HCT116 (cell line): Measurements from ENCODE around the gene SBF2. TPM values are rescaled to one million over a fixed set of nuclear protein-coding genes. Genes with fewer than 3 reads are reported as not detected.

Experiments
- ATAC-seq: fragments of 200-7000 bp; cut with Tn5 transposase; 2 replicates; pipeline ENCODE4 v1.9.1; 2020; ENCODE audit warnings: mild to moderate bottlenecking, moderate library complexity
- BruUV-seq: library from RNA; stranded (reverse); fragments of 400-500 nt; replicated peaks from 2 replicates; lab custom pipeline; 2021; lab: Mats Ljungman, UMichigan
- CTCF ChIA-PET: fragments of 300-600 bp; sonication (Branson Sonifier 250); formaldehyde crosslinking; loops from one replicate; lab custom pipeline; 2021; ENCODE audit warnings: antibody characterized with exemption; lab: Charles Lee
- POLR2A ChIA-PET: fragments of 300-600, 350-600 bp; sonication (Branson Sonifier 250); formaldehyde crosslinking; loops from one replicate; lab custom pipeline; 2021; ENCODE audit warnings: antibody characterized with exemption; lab: Charles Lee
- RAD21 ChIA-PET, 2 experiments: fragments of 300-600 bp; sonication (Branson Sonifier 250); formaldehyde crosslinking; loops; one replicate each; lab custom pipeline; 2023; ENCODE audit warnings: low total read pairs in 2 of 2; ENCODE audit not compliant: uncharacterized antibody in 2 of 2, unreplicated experiment in 2 of 2, low non-redundant PET in 1 of 2; lab: Charles Lee
- DNase-seq: peaks from one replicate; pipeline ENCODE4 v3.0.0-alpha.2; 2010; ENCODE audit warnings: low read depth, low spot score
- H2AFZ ChIP-seq: fragments of 200-600 bp; shearing (Covaris generic), sonication (generic); 2 replicates; pipeline ENCODE4 v1.6.1; 2017; ENCODE audit warnings: low read depth, mixed run types, mixed read lengths, antibody characterized with exemption, low read length; ENCODE audit not compliant: poor library complexity, severe bottlenecking
- H3K27ac ChIP-seq: 2 replicates; pipeline ENCODE4 v1.5.1; 2012; ENCODE audit warnings: low read depth, low read length
- H3K27me3 ChIP-seq: fragments of 200-600 bp; sonication (generic); 2 replicates; pipeline ENCODE4 v1.6.1; 2016; ENCODE audit warnings: mixed run types, low read length, mixed read lengths; ENCODE audit not compliant: insufficient read depth
- H3K36me3 ChIP-seq, 2 experiments: fragments of 200-500 bp in 1 of 2; fragments of 200-600 bp in 1 of 2; sonication (Bioruptor generic) in 1 of 2; sonication (generic) in 1 of 2; 2 replicates each; pipeline versions ENCODE4 v1.5.1 to v1.6.1; 2014 to 2016; ENCODE audit warnings: low read length in 2 of 2, inconsistent platforms in 1 of 2, mixed read lengths in 1 of 2, mixed run types in 1 of 2; ENCODE audit not compliant: insufficient read depth in 2 of 2, control insufficient read depth in 1 of 2
- H3K4me1 ChIP-seq, 2 experiments: fragments of 200-600 bp in 1 of 2; sonication (generic) in 1 of 2; 2 replicates each; pipeline versions ENCODE4 v1.5.1 to v1.6.1; 2012 to 2017; ENCODE audit warnings: low read length in 2 of 2, inconsistent platforms in 1 of 2, mild to moderate bottlenecking in 1 of 2, mixed read lengths in 1 of 2, mixed run types in 1 of 2, moderate library complexity in 1 of 2; ENCODE audit not compliant: insufficient read depth in 2 of 2, control insufficient read depth in 1 of 2
- H3K4me2 ChIP-seq: fragments of 200-600 bp; sonication (generic); 2 replicates; pipeline ENCODE4 v1.6.1; 2017; ENCODE audit warnings: mixed run types, low read length, mixed read lengths
- H3K4me3 ChIP-seq, 2 experiments: fragments of 200-600 bp in 1 of 2; sonication (generic) in 1 of 2; replicated peaks in 1 of 2; 2 replicates each; pipeline ENCODE4 v1.5.1; 2011 to 2016; ENCODE audit warnings: low read length in 2 of 2, control low read depth in 1 of 2, low read depth in 1 of 2, mild to moderate bottlenecking in 1 of 2, mixed read lengths in 1 of 2, mixed run types in 1 of 2
- H3K79me2 ChIP-seq: fragments of 200-600 bp; sonication (generic); 2 replicates; pipeline ENCODE4 v1.6.1; 2017; ENCODE audit warnings: mild to moderate bottlenecking, mixed run types, low read length, moderate library complexity, mixed read lengths; ENCODE audit not compliant: insufficient read depth
- H3K9ac ChIP-seq: fragments of 200-600 bp; sonication (generic); 2 replicates; pipeline ENCODE4 v1.6.1; 2016; ENCODE audit warnings: low read length, mixed read lengths
- H3K9me2 ChIP-seq: fragments of 200-600 bp; sonication (generic), shearing (Covaris generic); 2 replicates; pipeline ENCODE4 v1.6.1; 2017; ENCODE audit warnings: mixed run types, mild to moderate bottlenecking, moderate library complexity; ENCODE audit not compliant: insufficient read depth
- H3K9me3 ChIP-seq, 2 experiments: fragments of 200-500 bp in 1 of 2; fragments of 200-600 bp in 1 of 2; sonication (Bioruptor generic) in 1 of 2; sonication (generic) in 1 of 2; 2 replicates each; pipeline ENCODE4 v1.6.1; 2014 to 2017; ENCODE audit warnings: low read length in 2 of 2, mixed read lengths in 2 of 2, inconsistent platforms in 1 of 2, low read depth in 1 of 2, mild to moderate bottlenecking in 1 of 2, mixed run types in 1 of 2, moderate library complexity in 1 of 2; ENCODE audit not compliant: control insufficient read depth in 1 of 2, insufficient read depth in 1 of 2
- H4K20me1 ChIP-seq: fragments of 200-600 bp; sonication (generic), shearing (Covaris generic); 2 replicates; pipeline ENCODE4 v1.6.1; 2017; ENCODE audit warnings: mixed run types, mild to moderate bottlenecking, moderate library complexity; ENCODE audit not compliant: insufficient read depth
- ELF1 ChIP-seq: IDR thresholded peaks from 2 replicates; pipeline ENCODE4 v1.6.1; 2012; ENCODE audit warnings: low read depth, borderline replicate concordance
- EZH2phosphoT487 ChIP-seq: fragments of 200-600 bp; IDR thresholded peaks from 2 replicates; pipeline ENCODE4 v1.6.1; 2018; ENCODE audit warnings: antibody characterized with exemption, borderline replicate concordance
- FOSL1 ChIP-seq: IDR thresholded peaks from 2 replicates; pipeline ENCODE4 v1.6.1; 2012; ENCODE audit warnings: low read depth
- JUND ChIP-seq: IDR thresholded peaks from 2 replicates; pipeline ENCODE4 v1.6.1; 2012
- POLR2A ChIP-seq: IDR thresholded peaks from 2 replicates; pipeline ENCODE4 v1.7.0; 2011; ENCODE audit warnings: borderline replicate concordance; ENCODE audit not compliant: insufficient read depth, insufficient read length; ENCODE audit errors: extremely low read depth
- POLR2AphosphoS5 ChIP-seq: IDR thresholded peaks from 2 replicates; pipeline ENCODE4 v1.6.1; 2011; ENCODE audit warnings: mild to moderate bottlenecking, low read depth, low read length, moderate library complexity
- SP1 ChIP-seq: IDR thresholded peaks from 2 replicates; pipeline ENCODE4 v1.6.1; 2012; ENCODE audit warnings: low read depth
- SRF ChIP-seq: IDR thresholded peaks from 2 replicates; pipeline ENCODE4 v1.6.1; 2012; ENCODE audit warnings: low read depth
- YY1 ChIP-seq: IDR thresholded peaks from 2 replicates; pipeline ENCODE4 v1.6.1; 2011; ENCODE audit warnings: low read length, low read depth, moderate library complexity, mild to moderate bottlenecking; ENCODE audit not compliant: insufficient replicate concordance; ENCODE audit errors: extremely low read depth
- ZNF274 ChIP-seq: fragments of 200-500 bp; sonication (Bioruptor generic); IDR thresholded peaks from 2 replicates; pipeline ENCODE4 v1.6.1; 2014; ENCODE audit warnings: mild to moderate bottlenecking, low read depth, low read length, inconsistent platforms
- intact Hi-C: fragments of 100-400 bp; cut with micrococcal nuclease; formaldehyde crosslinking; loops from 2 replicates; pipeline ENCODE4 v1.10.0; 2022
- total RNA-seq: library from RNA; stranded (reverse); gene quantifications from one replicate; pipeline ENCODE4 v1.2.1, GENCODE V29; 2021; ENCODE audit not compliant: unreplicated experiment
- TF ChIP-seq, protein P1 (sequence below): IDR thresholded peaks from 2 replicates; pipeline ENCODE4 v1.6.1; 2012
- TF ChIP-seq, protein P2 (sequence below): IDR thresholded peaks from 2 replicates; pipeline ENCODE4 v1.6.1; 2012
- TF ChIP-seq, protein P3 (sequence below): IDR thresholded peaks from 2 replicates; pipeline ENCODE4 v1.6.1; 2012; ENCODE audit warnings: low read depth

Gene SBF2
- total RNA-seq, 1 experiment from 2014 or later, result 35.0 TPM

DNA sequence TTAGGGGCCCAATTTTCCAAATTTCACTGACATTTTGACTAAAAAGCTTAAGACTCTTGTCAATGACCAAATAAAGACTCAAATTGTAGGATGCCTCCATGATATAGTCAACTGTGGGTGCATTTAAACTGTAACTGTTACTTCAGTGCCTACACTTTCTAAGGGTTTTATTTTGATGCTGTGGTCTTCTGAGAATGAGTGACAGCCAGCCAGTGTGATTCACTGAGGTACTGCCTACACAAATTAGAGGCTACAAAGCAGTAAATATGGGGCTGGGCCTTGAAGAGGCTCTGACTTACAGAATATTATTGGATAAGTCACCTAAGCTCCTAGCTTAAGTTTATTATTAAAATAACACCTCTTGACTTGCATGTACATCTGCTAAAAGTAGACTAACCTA, 419.6 kb downstream of the SBF2 start (continued):
- TF ChIP-seq ELF1 (no peak), YY1 (no peak)

DNA sequence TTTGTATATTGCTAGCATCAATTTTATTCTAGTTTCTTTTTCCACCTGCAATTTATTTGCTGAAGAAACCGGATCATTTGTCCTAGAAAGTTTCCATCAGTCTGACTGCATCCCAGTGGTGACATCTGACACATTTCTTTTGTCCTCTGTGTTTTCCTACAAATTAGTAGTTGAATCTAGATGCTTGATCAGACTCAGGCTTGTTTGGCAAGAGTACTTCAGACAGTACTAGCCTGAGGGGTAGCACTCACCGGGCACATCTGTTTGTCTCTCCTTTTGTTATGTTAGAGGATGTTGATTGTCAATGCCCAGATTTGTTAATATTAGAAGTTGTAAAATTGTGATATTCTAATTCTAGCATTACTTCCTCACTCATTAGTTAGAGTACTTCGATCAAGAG, 425.4 kb downstream of the SBF2 start:
- H4K20me1 ChIP-seq, result no peaks in the 10 kb centered on the region
- H3K4me3 ChIP-seq, result no peak overlapping the region
- no peaks in the 10 kb centered on the region for H3K4me1 ChIP-seq
- no peaks in the 10 kb centered on the region; a peak in 1 of 4 replicates for H3K36me3 ChIP-seq
- H3K27me3 ChIP-seq, result no peaks in the 10 kb centered on the region
- H3K9ac ChIP-seq, result no peak overlapping the region
- H3K4me2 ChIP-seq, result no peak overlapping the region
- ChIA-PET RAD21 (no interaction called here), CTCF (no interaction called here), POLR2A (no interaction called here)
- DNase-seq (no peak), ATAC-seq (no peak)
- H3K9me3 ChIP-seq, result peaks cover 0 to 4% of the 10 kb centered on the region in 2 experiments; a peak in 1 of 4 replicates
- H2AFZ ChIP-seq, result no peak overlapping the region
- TF ChIP-seq, protein P1, sequence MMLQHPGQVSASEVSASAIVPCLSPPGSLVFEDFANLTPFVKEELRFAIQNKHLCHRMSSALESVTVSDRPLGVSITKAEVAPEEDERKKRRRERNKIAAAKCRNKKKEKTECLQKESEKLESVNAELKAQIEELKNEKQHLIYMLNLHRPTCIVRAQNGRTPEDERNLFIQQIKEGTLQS, result no peak
- TF ChIP-seq EZH2phosphoT487, result no peak
- no peak for TF ChIP-seq SP1
- TF ChIP-seq POLR2AphosphoS5, result no peak
- no peak for TF ChIP-seq SRF
- no peak for TF ChIP-seq YY1
- no peak for TF ChIP-seq ELF1
- TF ChIP-seq, protein P2, sequence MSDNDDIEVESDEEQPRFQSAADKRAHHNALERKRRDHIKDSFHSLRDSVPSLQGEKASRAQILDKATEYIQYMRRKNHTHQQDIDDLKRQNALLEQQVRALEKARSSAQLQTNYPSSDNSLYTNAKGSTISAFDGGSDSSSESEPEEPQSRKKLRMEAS, result no peak
- TF ChIP-seq, protein P3, sequence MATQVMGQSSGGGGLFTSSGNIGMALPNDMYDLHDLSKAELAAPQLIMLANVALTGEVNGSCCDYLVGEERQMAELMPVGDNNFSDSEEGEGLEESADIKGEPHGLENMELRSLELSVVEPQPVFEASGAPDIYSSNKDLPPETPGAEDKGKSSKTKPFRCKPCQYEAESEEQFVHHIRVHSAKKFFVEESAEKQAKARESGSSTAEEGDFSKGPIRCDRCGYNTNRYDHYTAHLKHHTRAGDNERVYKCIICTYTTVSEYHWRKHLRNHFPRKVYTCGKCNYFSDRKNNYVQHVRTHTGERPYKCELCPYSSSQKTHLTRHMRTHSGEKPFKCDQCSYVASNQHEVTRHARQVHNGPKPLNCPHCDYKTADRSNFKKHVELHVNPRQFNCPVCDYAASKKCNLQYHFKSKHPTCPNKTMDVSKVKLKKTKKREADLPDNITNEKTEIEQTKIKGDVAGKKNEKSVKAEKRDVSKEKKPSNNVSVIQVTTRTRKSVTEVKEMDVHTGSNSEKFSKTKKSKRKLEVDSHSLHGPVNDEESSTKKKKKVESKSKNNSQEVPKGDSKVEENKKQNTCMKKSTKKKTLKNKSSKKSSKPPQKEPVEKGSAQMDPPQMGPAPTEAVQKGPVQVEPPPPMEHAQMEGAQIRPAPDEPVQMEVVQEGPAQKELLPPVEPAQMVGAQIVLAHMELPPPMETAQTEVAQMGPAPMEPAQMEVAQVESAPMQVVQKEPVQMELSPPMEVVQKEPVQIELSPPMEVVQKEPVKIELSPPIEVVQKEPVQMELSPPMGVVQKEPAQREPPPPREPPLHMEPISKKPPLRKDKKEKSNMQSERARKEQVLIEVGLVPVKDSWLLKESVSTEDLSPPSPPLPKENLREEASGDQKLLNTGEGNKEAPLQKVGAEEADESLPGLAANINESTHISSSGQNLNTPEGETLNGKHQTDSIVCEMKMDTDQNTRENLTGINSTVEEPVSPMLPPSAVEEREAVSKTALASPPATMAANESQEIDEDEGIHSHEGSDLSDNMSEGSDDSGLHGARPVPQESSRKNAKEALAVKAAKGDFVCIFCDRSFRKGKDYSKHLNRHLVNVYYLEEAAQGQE, result no peak
- TF ChIP-seq POLR2A, result no peak
- TF ChIP-seq ZNF274, result no peak
- TF ChIP-seq FOSL1, result no peak
- TF ChIP-seq JUND, result no peak
- H3K27ac ChIP-seq, result no peak overlapping the region
- intact Hi-C loops, result no loop called here
- H3K79me2 ChIP-seq, result no peaks in the 10 kb centered on the region
- no peaks in the 10 kb centered on the region for H3K9me2 ChIP-seq
- no TSS peak for BruUV-seq
